HEK293 (cell line): Measurements from ENCODE around the gene RASGRF2.

Experiments
- CTCF ChIA-PET: fragments of 350-600 bp; formaldehyde crosslinking; extraction: SDS; loops from one replicate; lab custom pipeline; 2021; ENCODE audit warnings: antibody characterized with exemption; lab: Yijun Ruan, JAX
- POLR2A ChIA-PET: fragments of 300-600 bp; formaldehyde crosslinking; extraction: SDS; loops from one replicate; lab custom pipeline; 2020; ENCODE audit warnings: antibody characterized with exemption, inconsistent platforms; lab: Yijun Ruan, JAX
- H3K27ac ChIP-seq: fragments of 200-500 bp; sonication (Bioruptor generic); 2 replicates; pipeline ENCODE4 v1.5.1; 2014; ENCODE audit warnings: low read depth, low read length, control low read depth, inconsistent platforms; ENCODE audit errors: extremely low read depth
- H3K36me3 ChIP-seq, 2 experiments: fragments of 200-500 bp in 1 of 2; sonication (Bioruptor generic) in 1 of 2; 1 replicate in 1 of 2; 2 replicates in 1 of 2; pipeline ENCODE4 v1.5.1; 2014 to 2017; ENCODE audit warnings: inconsistent platforms in 2 of 2, low read length in 2 of 2; ENCODE audit not compliant: control insufficient read depth in 2 of 2, insufficient read depth in 1 of 2
- H3K4me1 ChIP-seq: fragments of 200-500 bp; sonication (Bioruptor generic); 2 replicates; pipeline ENCODE4 v1.5.1; 2014; ENCODE audit warnings: mild to moderate bottlenecking, low read length, inconsistent platforms; ENCODE audit not compliant: control insufficient read depth, insufficient read depth
- H3K4me3 ChIP-seq: 2 replicates; pipeline ENCODE4 v1.5.1; 2011; ENCODE audit warnings: low read depth, mild to moderate bottlenecking, control low read depth, low read length, moderate library complexity
- H3K9me3 ChIP-seq: fragments of 200-500 bp; sonication (Bioruptor generic); 2 replicates; pipeline ENCODE4 v1.5.1; 2014; ENCODE audit warnings: low read depth, low read length, inconsistent platforms; ENCODE audit not compliant: control insufficient read depth, insufficient read depth
- GFI1B ChIP-seq: fragments of 450-650 bp; formaldehyde crosslinking; IDR thresholded peaks from 2 replicates; pipeline ENCODE4 v1.5.1; 2016; ENCODE audit warnings: missing biosample characterization, missing genetic modification characterization
- IKZF3 ChIP-seq: fragments of 450-650 bp; IDR thresholded peaks from 2 replicates; pipeline ENCODE4 v1.5.0; 2018; ENCODE audit warnings: missing biosample characterization, mild to moderate bottlenecking, missing genetic modification characterization, moderate library complexity
- SCRT1 ChIP-seq: fragments of 450-650 bp; formaldehyde crosslinking; IDR thresholded peaks from 2 replicates; pipeline ENCODE4 v1.5.1; 2016; ENCODE audit warnings: missing biosample characterization, missing genetic modification characterization, borderline replicate concordance
- SCRT2 ChIP-seq: fragments of 450-650 bp; formaldehyde crosslinking; IDR thresholded peaks from 2 replicates; pipeline ENCODE4 v1.5.1; 2016; ENCODE audit warnings: missing biosample characterization, missing genetic modification characterization
- ZNF211 ChIP-seq: fragments of 450-650 bp; formaldehyde crosslinking; IDR thresholded peaks from 2 replicates; pipeline ENCODE4 v1.5.1; 2016; ENCODE audit warnings: low read depth, missing biosample characterization, missing genetic modification characterization
- ZNF394 ChIP-seq: fragments of 450-650 bp; formaldehyde crosslinking; IDR thresholded peaks from 2 replicates; pipeline ENCODE4 v1.5.1; 2016; ENCODE audit warnings: missing biosample characterization, missing genetic modification characterization, mild to moderate bottlenecking, moderate library complexity, borderline replicate concordance
- ZNF629 ChIP-seq: fragments of 450-650 bp; formaldehyde crosslinking; IDR thresholded peaks from 2 replicates; pipeline ENCODE4 v1.5.1; 2017; ENCODE audit warnings: missing biosample characterization, missing genetic modification characterization
- ZNF658 ChIP-seq: fragments of 450-650 bp; formaldehyde crosslinking; IDR thresholded peaks from 2 replicates; pipeline ENCODE4; 2016; ENCODE audit warnings: missing biosample characterization, missing genetic modification characterization
- ZNF670 ChIP-seq: fragments of 450-650 bp; formaldehyde crosslinking; IDR thresholded peaks from 2 replicates; pipeline ENCODE4 v1.5.1; 2016; ENCODE audit warnings: missing biosample characterization, missing genetic modification characterization, low read depth
- ZNF677 ChIP-seq: fragments of 450-650 bp; IDR thresholded peaks from 2 replicates; pipeline ENCODE4 v1.5.0; 2018; ENCODE audit warnings: missing biosample characterization, mild to moderate bottlenecking, missing genetic modification characterization, moderate library complexity
- ZNF704 ChIP-seq: fragments of 450-650 bp; formaldehyde crosslinking; IDR thresholded peaks from 2 replicates; pipeline ENCODE4 v1.5.1; 2016; ENCODE audit warnings: missing biosample characterization, missing genetic modification characterization
- ZNF707 ChIP-seq: fragments of 450-650 bp; formaldehyde crosslinking; IDR thresholded peaks from 2 replicates; pipeline ENCODE4 v1.5.1; 2016; ENCODE audit warnings: missing biosample characterization, missing genetic modification characterization
- ZNF776 ChIP-seq: fragments of 450-650 bp; formaldehyde crosslinking; IDR thresholded peaks from 2 replicates; pipeline ENCODE4 v1.5.0; 2017; ENCODE audit warnings: missing biosample characterization, missing genetic modification characterization, borderline replicate concordance
- ZSCAN16 ChIP-seq: fragments of 450-650 bp; formaldehyde crosslinking; IDR thresholded peaks from 2 replicates; pipeline ENCODE4 v1.5.1; 2016; ENCODE audit warnings: missing biosample characterization, missing genetic modification characterization
- TF ChIP-seq, protein P1 (sequence below): fragments of 450-650 bp; formaldehyde crosslinking; IDR thresholded peaks from 2 replicates; pipeline ENCODE4 v1.5.1; 2016; ENCODE audit warnings: missing biosample characterization, missing genetic modification characterization
- TF ChIP-seq, protein P2 (sequence below): fragments of 450-650 bp; formaldehyde crosslinking; IDR thresholded peaks from 2 replicates; pipeline ENCODE4 v1.5.1; 2016; ENCODE audit warnings: missing biosample characterization, missing genetic modification characterization, borderline replicate concordance
- TF ChIP-seq, protein P3 (sequence below): fragments of 450-650 bp; formaldehyde crosslinking; IDR thresholded peaks from 2 replicates; pipeline ENCODE4 v1.5.1; 2016; ENCODE audit warnings: missing biosample characterization, missing genetic modification characterization, low read depth

RASGRF2 gene

DNA sequence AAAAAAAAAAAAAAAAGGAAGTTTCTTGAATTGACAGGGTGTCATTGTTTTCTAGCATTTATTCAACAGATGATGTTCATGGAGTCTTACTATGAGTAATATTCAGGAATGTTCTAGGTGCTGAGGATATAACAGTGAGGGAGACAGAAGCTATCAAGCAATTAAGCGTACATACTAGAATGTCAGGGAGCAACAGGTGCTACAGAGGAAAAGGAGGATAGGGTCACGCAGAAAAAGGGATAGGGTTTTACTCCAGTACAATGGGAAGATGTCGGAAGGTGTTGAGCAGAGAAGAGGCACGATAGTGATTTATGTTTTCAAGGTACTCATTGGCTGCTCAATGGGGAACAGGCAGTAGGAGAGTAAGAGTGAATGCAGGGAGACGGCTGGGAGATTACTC is 6.6 kb upstream of the RASGRF2 start:
- Histone ChIP-seq H3K4me1 (peaks cover 17% of the 10 kb centered on the region), H3K9me3 (no peaks in the 10 kb centered on the region), H3K4me3 (no peak overlapping the region), H3K27ac (no peak overlapping the region), H3K36me3 (no peaks in the 10 kb centered on the region)
- no peak for TF ChIP-seq ZNF658
- TF ChIP-seq SCRT2: peak; percentile 95
- TF ChIP-seq, protein P1, sequence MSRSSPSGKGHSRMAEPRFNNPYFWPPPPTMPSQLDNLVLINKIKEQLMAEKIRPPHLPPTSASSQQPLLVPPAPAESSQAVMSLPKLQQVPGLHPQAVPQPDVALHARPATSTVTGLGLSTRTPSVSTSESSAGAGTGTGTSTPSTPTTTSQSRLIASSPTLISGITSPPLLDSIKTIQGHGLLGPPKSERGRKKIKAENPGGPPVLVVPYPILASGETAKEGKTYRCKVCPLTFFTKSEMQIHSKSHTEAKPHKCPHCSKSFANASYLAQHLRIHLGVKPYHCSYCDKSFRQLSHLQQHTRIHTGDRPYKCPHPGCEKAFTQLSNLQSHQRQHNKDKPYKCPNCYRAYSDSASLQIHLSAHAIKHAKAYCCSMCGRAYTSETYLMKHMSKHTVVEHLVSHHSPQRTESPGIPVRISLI: no peak
- TF ChIP-seq SCRT1 (tag by site-specific recombination): peak; percentile 94
- ChIA-PET CTCF (interaction anchor here (0.6 kb wide), 1 partner anchor 850 kb away, joined by 3 read pairs; no protein-coding TSS in a partner anchor), POLR2A (no interaction called here)

DNA sequence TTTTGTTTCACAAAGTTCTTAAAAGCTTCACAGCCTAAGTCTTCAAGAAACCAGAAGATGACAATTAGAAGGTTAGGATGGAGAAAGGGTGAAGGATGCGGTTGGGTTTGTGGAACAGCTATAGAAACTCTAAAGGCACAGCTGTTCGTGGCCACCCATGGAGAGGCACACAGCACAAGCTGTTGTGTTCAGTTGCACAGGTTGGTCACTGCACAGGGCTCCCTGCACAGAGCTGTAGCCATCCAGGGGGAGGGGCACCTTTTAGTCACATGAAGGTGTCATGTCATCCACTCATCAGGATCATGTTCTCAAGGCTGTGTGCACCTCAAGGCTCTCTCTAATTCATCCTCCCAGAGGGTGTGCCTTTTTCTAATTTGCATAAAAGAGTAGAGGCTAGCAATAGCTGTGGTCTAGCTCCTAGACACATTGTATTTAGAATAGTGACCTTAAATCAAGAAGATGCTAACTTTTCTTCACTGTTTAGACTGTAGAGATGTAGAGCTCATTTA is 5.0 kb upstream of the RASGRF2 start:
- no peaks in the 10 kb centered on the region for H3K9me3 ChIP-seq
- no peaks in the 10 kb centered on the region for H3K36me3 ChIP-seq
- ChIA-PET POLR2A (interaction anchor here (0.5 to 1.1 kb wide), 2 partner anchors 10 to 322 kb away, joined by 3 read pairs; no protein-coding TSS in a partner anchor), CTCF (interaction anchor here (0.6 to 1.1 kb wide), 2 partner anchors 9 to 268 kb away, joined by 3 to 4 read pairs; no protein-coding TSS in a partner anchor)
- TF ChIP-seq ZNF211 (tag by site-specific recombination) (no peak), ZNF677 (tag by site-specific recombination) (no peak), ZNF670 (tag by site-specific recombination) (no peak)
- H3K4me1 ChIP-seq: peaks cover 20% of the 10 kb centered on the region
- no peak overlapping the region for H3K27ac ChIP-seq
- no peak overlapping the region for H3K4me3 ChIP-seq

GRCh38 chr5:80956272-80956671 is 3.9 kb upstream of the RASGRF2 start:
- no peak for TF ChIP-seq GFI1B (tag by site-specific recombination)
- TF ChIP-seq ZNF704: no peak
- TF ChIP-seq, protein P2, sequence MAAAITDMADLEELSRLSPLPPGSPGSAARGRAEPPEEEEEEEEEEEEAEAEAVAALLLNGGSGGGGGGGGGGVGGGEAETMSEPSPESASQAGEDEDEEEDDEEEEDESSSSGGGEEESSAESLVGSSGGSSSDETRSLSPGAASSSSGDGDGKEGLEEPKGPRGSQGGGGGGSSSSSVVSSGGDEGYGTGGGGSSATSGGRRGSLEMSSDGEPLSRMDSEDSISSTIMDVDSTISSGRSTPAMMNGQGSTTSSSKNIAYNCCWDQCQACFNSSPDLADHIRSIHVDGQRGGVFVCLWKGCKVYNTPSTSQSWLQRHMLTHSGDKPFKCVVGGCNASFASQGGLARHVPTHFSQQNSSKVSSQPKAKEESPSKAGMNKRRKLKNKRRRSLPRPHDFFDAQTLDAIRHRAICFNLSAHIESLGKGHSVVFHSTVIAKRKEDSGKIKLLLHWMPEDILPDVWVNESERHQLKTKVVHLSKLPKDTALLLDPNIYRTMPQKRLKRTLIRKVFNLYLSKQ (tag by site-specific recombination): no peak
- TF ChIP-seq ZSCAN16: no peak
- no peak for TF ChIP-seq ZNF394 (tag by site-specific recombination)
- TF ChIP-seq ZNF776: no peak
- TF ChIP-seq ZNF707 (tag by site-specific recombination): no peak
- TF ChIP-seq IKZF3 (tag by site-specific recombination): no peak
- TF ChIP-seq, protein P3, sequence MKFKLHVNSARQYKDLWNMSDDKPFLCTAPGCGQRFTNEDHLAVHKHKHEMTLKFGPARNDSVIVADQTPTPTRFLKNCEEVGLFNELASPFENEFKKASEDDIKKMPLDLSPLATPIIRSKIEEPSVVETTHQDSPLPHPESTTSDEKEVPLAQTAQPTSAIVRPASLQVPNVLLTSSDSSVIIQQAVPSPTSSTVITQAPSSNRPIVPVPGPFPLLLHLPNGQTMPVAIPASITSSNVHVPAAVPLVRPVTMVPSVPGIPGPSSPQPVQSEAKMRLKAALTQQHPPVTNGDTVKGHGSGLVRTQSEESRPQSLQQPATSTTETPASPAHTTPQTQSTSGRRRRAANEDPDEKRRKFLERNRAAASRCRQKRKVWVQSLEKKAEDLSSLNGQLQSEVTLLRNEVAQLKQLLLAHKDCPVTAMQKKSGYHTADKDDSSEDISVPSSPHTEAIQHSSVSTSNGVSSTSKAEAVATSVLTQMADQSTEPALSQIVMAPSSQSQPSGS: no peak
- no peak for TF ChIP-seq ZNF629 (tag by site-specific recombination)
- H3K27ac ChIP-seq: no peak overlapping the region
- H3K36me3 ChIP-seq: no peaks in the 10 kb centered on the region
- H3K4me3 ChIP-seq: no peak overlapping the region
- H3K9me3 ChIP-seq: no peaks in the 10 kb centered on the region
- H3K4me1 ChIP-seq: peaks cover 20% of the 10 kb centered on the region
- ChIA-PET POLR2A (no interaction called here), CTCF (interaction anchor here (0.7 to 0.8 kb wide), 3 partner anchors 50 to 1776 kb away, joined by 3 to 4 read pairs (median 3); no protein-coding TSS in a partner anchor)
